Heart right ventricle (tissue), 16 donors: ENCODE data around the gene UST. TPM values are rescaled to one million over a fixed set of nuclear protein-coding genes. Genes with fewer than 3 reads are reported as not detected.
A peak's percentile ranks its signal among the peaks of the same experiment; 100 is the strongest.
"Not testable (repeated sequence)": the region's sequence is repeated elsewhere in the genome, so short reads cannot be mapped to it uniquely, and the experiment has no call there.

Experiments used
- ATAC-seq, 8 donors: fragments of 200-7000 bp; cut with Tn5 transposase; one replicate each; pipeline ENCODE4 v1.9.1; 2020; ENCODE audit warnings: mild to moderate bottlenecking in 8 of 8, moderate library complexity in 8 of 8, moderate number of reproducible peaks in 1 of 8
- DNase-seq, 2 donors: peaks; one replicate each; pipeline ENCODE4 v3.0.0-alpha.2; 2020
- H3K27ac ChIP-seq, 10 donors: fragments of 200-600 bp; sonication (generic) in 2 of 10; one replicate each; pipeline versions ENCODE4 v1.5.0 to v1.8.0; 2020 to 2022; ENCODE audit warnings: mild to moderate bottlenecking in 3 of 10
- H3K27me3 ChIP-seq, 7 donors: fragments of 200-600 bp; one replicate each; pipeline ENCODE4 v1.8.0; 2021 to 2022; ENCODE audit warnings: mild to moderate bottlenecking in 2 of 7
- H3K36me3 ChIP-seq, 9 donors: fragments of 200-600 bp; sonication (generic) in 1 of 9; one replicate each; pipeline versions ENCODE4 v1.5.0 to v1.8.0; 2020 to 2022; ENCODE audit warnings: mild to moderate bottlenecking in 2 of 9
- H3K4me1 ChIP-seq, 9 donors: fragments of 200-600 bp; sonication (generic) in 1 of 9; one replicate each; pipeline versions ENCODE4 v1.5.0 to v1.8.0; 2020 to 2022; ENCODE audit warnings: mild to moderate bottlenecking in 4 of 9
- H3K4me3 ChIP-seq, 10 donors: fragments of 200-600 bp; sonication (generic) in 2 of 10; one replicate each; pipeline versions ENCODE4 v1.5.0 to v1.8.0; 2020 to 2022; ENCODE audit warnings: mild to moderate bottlenecking in 7 of 10, moderate library complexity in 2 of 10
- H3K9me3 ChIP-seq, 11 donors: fragments of 200-600 bp in 10 of 11; sonication (generic) in 2 of 11; one replicate each; pipeline versions ENCODE4 v1.5.0 to v1.8.0; 2013 to 2022; ENCODE audit warnings: mild to moderate bottlenecking in 2 of 11, control low read depth in 1 of 11, moderate library complexity in 1 of 11
- WGBS, 2 donors: extraction: QIAGEN DNeasy Blood & Tissue Kit; methylation state at CpG; one replicate each; pipeline ENCODE4 v1.1.7; 2013; ENCODE audit warnings: inconsistent platforms in 1 of 2; 5-methylcytosine and 5-hydroxymethylcytosine counted together
- intact Hi-C, 10 donors: fragments of 100-400 bp; cut with DNase I; formaldehyde crosslinking; loops; one replicate each; pipeline versions ENCODE4 v1.11.1 to v1.14.2; 2022
- polyA plus RNA-seq, 2 donors: library from polyadenylated mRNA; stranded (reverse); fragments of 200-250 nt; gene quantifications; one replicate each; pipeline ENCODE4 v1.2.3, GENCODE V29; 2013
- total RNA-seq, 10 donors: library from RNA; stranded (reverse); fragmentation: NEBNext Ultra II Directional in 3 of 10; extraction: Animal tissue kit (Norgen Biotek cat#: 25700) in 3 of 10; gene quantifications; one replicate each; pipeline versions ENCODE4 v1.2.1 to v1.2.4, GENCODE V29; 2021 to 2023
- TF ChIP-seq, protein P1 (sequence below), 9 donors: fragments of 200-600 bp; sonication (generic) in 2 of 9; IDR thresholded peaks; one replicate each; pipeline versions ENCODE4 v1.5.0 to v1.8.0; 2021 to 2022; ENCODE audit warnings: antibody characterized with exemption in 9 of 9, mild to moderate bottlenecking in 5 of 9, moderate library complexity in 1 of 9
- donor health status: Arrhythmogenic right ventricular cardiomyopathy.
- donor health status: ischemic (EF 13 %, LVEDD 7.1; RV severe dilation, severe dysfunction).
- donor health status: healthy with polysubstance abuse.
- donor health status: DM: no; HTN: yes; CAD: no.
- donor health status: DM: no; HTN: no; CAD: no.
- donor health status: ischemic (EF 25% LVEDD 6.9; RV normal size, moderate dysfunction).
- donor health status: ischemic (EF 25% LVEDD 5.7; RV mildly dilated, moderate dysfunction).
- donor health status: healthy.
- donor health status: DM: yes; HTN: yes; CAD: no.
- donor health status: Ischemic cardiomyopathy.
- donor health status: ischemic (EF 35%, LVEDD 5.7; RV mildly dilated, moderate dysfunction).
- donor health status: nonischemic (EF 11% LVEDD 7.7; RV severe dilation, severe dysfunction).
- donor health status: DM: yes; HTN: yes; CAD: no.
- donor health status: PGD.
- donor health status: ischemic (EF 29% LVEDD 5.4; RV normal size, mild dysfunction).
- donor health status: nonischemic (EF 23%, LVEDD 6.1; RV moderate dilation, normal function).

UST gene
- total and polyA plus RNA-seq, 12 donors: 1.6 to 4.1 (median 2.3) TPM

DNA sequence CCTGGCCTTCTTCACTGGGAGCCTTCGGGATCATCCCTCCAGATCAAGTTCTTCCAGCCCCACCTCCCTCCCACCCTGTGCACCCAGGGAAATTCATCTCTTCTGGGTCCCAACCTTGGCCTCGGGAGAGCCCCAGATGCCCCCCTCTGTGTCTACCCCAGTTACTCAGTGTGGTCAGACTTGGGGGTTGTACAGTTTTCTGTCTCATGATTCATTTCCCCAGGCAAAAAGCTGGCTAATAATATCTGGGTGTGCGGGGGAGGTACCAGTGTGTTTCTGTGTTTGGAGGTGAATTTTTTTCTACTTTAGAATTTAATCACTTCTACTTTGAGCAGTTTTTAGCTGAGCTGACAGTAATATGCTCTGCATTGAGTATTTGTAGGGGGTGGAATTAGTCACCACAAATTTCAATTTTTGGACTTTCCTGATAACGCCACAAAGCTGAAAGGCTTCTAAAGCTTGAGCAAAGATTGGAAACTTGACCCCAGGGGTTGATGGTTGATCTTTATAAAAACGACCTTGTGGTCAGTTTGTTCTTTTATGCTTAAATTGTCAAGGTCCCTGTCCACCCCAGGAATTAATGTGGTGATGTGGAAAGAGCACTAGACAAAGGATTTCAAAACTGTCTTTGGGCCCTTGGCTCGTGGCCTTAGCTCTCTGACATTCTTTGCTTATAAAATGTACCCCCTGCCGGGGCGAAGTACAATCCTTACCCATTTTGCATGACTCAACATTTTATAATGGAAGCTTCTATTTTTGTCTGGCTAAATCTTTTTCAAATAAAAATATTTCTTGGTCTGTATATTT lies 286.0 kb downstream of the UST start:
- Histone ChIP-seq H3K36me3 (no peaks in the 10 kb centered on the region), H3K27ac (peak overlapping the region in 1 of 10 donors; percentile 45), H3K4me1 (peaks cover 0 to 21% (median 0%) of the 10 kb centered on the region in 9 donors), H3K4me3 (no peak overlapping the region), H3K9me3 (no peaks in the 10 kb centered on the region), H3K27me3 (peaks cover 0 to 2% (median 0%) of the 10 kb centered on the region in 7 donors)
- TF ChIP-seq, protein P1, sequence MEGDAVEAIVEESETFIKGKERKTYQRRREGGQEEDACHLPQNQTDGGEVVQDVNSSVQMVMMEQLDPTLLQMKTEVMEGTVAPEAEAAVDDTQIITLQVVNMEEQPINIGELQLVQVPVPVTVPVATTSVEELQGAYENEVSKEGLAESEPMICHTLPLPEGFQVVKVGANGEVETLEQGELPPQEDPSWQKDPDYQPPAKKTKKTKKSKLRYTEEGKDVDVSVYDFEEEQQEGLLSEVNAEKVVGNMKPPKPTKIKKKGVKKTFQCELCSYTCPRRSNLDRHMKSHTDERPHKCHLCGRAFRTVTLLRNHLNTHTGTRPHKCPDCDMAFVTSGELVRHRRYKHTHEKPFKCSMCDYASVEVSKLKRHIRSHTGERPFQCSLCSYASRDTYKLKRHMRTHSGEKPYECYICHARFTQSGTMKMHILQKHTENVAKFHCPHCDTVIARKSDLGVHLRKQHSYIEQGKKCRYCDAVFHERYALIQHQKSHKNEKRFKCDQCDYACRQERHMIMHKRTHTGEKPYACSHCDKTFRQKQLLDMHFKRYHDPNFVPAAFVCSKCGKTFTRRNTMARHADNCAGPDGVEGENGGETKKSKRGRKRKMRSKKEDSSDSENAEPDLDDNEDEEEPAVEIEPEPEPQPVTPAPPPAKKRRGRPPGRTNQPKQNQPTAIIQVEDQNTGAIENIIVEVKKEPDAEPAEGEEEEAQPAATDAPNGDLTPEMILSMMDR (IDR thresholded peaks at IDR 0.05): no peak
- WGBS, 2 donors: 67 to 79% methylated on average over 8 of the region's 8 CpGs
- intact Hi-C loops: loop anchor here in 5 of 10 donors (5.0 to 10.0 kb wide), 5 partner anchors 44 to 484 kb away; no protein-coding TSS in a partner anchor
- DNase-seq: no peak
- ATAC-seq: peak in 2 of 8 donors; percentile 19 to 30

DNA sequence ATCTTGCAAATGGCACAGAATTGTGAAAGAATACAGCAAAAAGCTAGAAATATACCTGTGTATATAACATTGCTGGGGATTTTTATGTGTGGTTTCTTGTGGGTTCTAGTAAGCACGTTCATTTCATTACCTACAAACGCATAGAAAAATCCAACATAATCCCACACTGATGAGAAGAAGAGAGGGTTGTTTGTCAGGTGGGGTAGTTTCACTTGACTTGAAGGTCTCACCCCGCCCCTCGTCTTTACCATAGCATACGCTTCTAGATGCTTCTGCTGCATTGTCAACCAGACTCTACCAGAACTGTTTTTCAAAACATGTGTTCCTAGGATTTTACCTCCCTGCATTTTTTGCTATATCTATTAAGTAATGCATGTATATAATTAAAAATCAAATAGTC lies 286.6 kb downstream of the UST start:
- TF ChIP-seq, protein P1 (IDR thresholded peaks at IDR 0.05): no peak
- no peak for ATAC-seq
- Histone ChIP-seq H3K9me3 (no peaks in the 10 kb centered on the region), H3K4me1 (peaks cover 0 to 21% (median 0%) of the 10 kb centered on the region in 9 donors), H3K36me3 (no peaks in the 10 kb centered on the region), H3K4me3 (no peak overlapping the region), H3K27ac (no peak overlapping the region), H3K27me3 (peaks cover 0 to 2% (median 0%) of the 10 kb centered on the region in 7 donors)
- DNase-seq: no peak
- WGBS, 2 donors: 84 to 87% methylated on average over 5 of the region's 5 CpGs
- intact Hi-C loops: loop anchor here in 5 of 10 donors (5.0 to 10.0 kb wide), 5 partner anchors 44 to 484 kb away; no protein-coding TSS in a partner anchor

- peaks cover 0 to 2% (median 0%) of the 10 kb centered on the region in 7 donors for H3K27me3 ChIP-seq
- peaks cover 0 to 14% (median 0%) of the 10 kb centered on the region in 9 donors for H3K4me1 ChIP-seq
- DNase-seq (no peak), ATAC-seq (no peak)
- intact Hi-C loops: loop anchor here in 1 of 10 donors (5.0 to 10.0 kb wide), 2 partner anchors 42 to 479 kb away; no protein-coding TSS in a partner anchor
- no peak overlapping the region for H3K4me3 ChIP-seq
- 70% methylated on average over 5 of the region's 5 CpGs for WGBS, 2 donors
- H3K9me3 ChIP-seq: no peaks in the 10 kb centered on the region
- no peaks in the 10 kb centered on the region for H3K36me3 ChIP-seq
- no peak overlapping the region for H3K27ac ChIP-seq
- TF ChIP-seq, protein P1 (IDR thresholded peaks at IDR 0.05): no peak
These were observed 288.9 kb downstream of the UST start for GRCh38 chr6:149035766-149036165.

DNA sequence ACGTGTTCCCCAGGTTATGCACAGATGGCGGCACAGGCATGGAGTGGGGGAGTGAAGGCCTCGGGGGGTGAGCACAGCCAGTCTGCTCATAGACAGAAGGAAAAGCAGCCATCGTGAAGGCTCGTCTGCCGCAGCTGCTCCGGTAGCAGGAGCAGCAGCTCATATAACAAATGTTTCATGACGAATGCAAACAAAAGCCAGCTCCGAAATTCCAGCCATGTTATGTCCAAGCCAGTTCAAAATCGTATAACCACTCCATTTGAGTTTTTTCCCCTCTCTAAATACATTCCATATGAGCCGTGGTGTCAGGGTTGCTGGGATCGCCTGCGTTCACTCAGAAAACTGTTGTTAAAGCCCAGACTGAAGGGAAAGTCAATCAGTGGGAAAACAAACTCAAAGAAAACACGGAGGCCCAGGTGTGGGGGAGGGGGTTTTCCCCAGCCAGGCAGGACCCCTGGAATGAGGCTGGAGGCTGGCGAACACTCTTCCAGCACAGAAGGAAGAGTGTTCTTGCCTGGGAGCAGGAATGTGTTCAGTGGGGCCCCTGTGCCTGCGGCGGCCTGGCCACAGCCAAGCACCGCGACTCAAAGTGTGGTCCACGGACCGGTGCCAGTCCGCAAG lies 290.3 kb downstream of the UST start:
- Histone ChIP-seq H3K4me3 (no peak overlapping the region), H3K36me3 (no peaks in the 10 kb centered on the region), H3K27ac (no peak overlapping the region), H3K9me3 (no peaks in the 10 kb centered on the region), H3K4me1 (peaks cover 0 to 10% (median 0%) of the 10 kb centered on the region in 9 donors), H3K27me3 (peaks cover 0 to 3% (median 0%) of the 10 kb centered on the region in 7 donors)
- intact Hi-C loops: loop anchor here in 1 of 10 donors (5.0 to 10.0 kb wide), 2 partner anchors 40 to 478 kb away; no protein-coding TSS in a partner anchor
- DNase-seq (no peak), ATAC-seq (no peak)
- TF ChIP-seq, protein P1 (IDR thresholded peaks at IDR 0.05): no peak
- WGBS, 2 donors: 76 to 81% methylated on average over 22 of the region's 22 CpGs

DNA sequence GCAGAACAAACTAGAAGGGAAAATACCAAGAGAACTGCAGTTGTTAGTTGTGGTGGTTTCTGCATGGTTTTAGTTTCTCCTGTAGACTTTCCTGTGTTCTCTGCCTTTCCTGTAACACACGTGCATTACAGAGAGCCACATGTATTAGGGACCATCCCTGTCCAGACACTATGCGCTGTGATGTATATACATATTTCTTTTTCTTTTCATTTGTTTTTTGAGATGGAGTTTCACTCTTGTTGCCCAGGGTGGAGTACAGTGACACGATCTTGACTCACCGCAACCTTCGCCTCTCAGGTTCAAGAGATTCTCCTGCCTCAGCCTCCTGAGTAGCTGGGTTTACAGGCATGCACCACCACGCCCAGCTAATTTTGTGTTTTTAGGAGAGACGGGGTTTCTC lies 292.2 kb downstream of the UST start:
- H3K4me3 ChIP-seq, H3K27ac ChIP-seq, H3K36me3 ChIP-seq, H3K4me1 ChIP-seq, DNase-seq, H3K27me3 ChIP-seq, ATAC-seq, H3K9me3 ChIP-seq: not testable (repeated sequence)
- WGBS, 2 donors: 90 to 93% methylated on average over 7 of the region's 7 CpGs
- intact Hi-C loops: loop anchor here in 1 of 10 donors (5.0 to 10.0 kb wide), 2 partner anchors 38 to 476 kb away; no protein-coding TSS in a partner anchor
